Fibroblast of mammary gland (primary cell): ENCODE results near the gene NCAN.

ENCODE experiments used
- DNase-seq: peaks from one replicate; pipeline ENCODE4 v3.0.0-alpha.2; 2010; ENCODE audit warnings: low read depth
- H3K4me3 ChIP-seq: 2 replicates; pipeline ENCODE4 v1.5.1; 2011; ENCODE audit warnings: low read depth, mild to moderate bottlenecking, low read length, moderate library complexity; ENCODE audit not compliant: control insufficient read depth
- TF ChIP-seq, protein P1 (sequence below): conservative IDR thresholded peaks from 2 replicates; pipeline ENCODE4 v1.5.1; 2011; ENCODE audit warnings: low read depth, low read length, inconsistent platforms; ENCODE audit not compliant: control insufficient read depth, insufficient read depth

The NCAN gene

DNA sequence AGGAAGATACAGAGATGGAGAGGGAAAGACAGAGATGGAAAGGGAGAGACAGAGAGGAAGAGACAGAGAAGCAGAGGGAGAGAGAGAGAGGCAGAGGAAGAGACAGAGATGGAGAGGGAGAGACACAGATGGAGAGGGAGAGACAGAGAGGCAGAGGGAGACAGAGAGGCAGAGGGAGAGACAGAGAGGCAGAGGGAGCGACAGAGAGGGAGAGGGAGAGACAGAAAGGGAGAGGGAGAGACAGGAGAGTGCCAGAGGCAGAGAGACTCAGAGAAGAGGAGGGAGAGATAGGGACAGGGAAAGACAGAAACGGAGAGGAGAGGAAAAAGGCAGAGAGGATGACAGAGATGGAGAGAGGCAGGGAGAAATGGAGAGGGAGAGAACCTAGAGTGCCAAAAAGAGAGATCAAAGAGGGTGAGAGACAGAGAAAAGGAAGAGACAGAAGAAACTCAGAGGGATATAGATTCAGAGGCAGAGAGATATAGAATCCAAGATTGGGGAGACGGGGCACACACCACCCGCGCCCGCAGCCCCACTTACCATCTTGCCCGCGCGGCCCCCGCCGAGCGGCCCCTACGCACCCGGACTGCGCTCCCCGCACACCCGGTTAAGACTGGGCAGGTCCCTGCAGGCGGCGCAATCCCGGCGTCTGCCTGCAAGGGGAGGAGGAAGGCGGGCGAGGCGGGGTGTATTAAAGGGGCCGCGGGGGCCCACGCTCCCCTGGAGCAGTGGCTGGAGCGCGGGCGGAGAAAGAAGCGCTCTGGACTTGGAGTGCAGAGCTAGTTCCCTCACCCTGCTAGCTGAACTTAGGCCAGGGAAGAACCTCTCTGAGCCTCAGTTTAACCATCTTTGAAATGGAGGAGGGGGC, 50.7 kb downstream of the NCAN start:
- DNase-seq: no peak
- no peak overlapping the region for H3K4me3 ChIP-seq
- TF ChIP-seq, protein P1, sequence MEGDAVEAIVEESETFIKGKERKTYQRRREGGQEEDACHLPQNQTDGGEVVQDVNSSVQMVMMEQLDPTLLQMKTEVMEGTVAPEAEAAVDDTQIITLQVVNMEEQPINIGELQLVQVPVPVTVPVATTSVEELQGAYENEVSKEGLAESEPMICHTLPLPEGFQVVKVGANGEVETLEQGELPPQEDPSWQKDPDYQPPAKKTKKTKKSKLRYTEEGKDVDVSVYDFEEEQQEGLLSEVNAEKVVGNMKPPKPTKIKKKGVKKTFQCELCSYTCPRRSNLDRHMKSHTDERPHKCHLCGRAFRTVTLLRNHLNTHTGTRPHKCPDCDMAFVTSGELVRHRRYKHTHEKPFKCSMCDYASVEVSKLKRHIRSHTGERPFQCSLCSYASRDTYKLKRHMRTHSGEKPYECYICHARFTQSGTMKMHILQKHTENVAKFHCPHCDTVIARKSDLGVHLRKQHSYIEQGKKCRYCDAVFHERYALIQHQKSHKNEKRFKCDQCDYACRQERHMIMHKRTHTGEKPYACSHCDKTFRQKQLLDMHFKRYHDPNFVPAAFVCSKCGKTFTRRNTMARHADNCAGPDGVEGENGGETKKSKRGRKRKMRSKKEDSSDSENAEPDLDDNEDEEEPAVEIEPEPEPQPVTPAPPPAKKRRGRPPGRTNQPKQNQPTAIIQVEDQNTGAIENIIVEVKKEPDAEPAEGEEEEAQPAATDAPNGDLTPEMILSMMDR: no peak

DNA sequence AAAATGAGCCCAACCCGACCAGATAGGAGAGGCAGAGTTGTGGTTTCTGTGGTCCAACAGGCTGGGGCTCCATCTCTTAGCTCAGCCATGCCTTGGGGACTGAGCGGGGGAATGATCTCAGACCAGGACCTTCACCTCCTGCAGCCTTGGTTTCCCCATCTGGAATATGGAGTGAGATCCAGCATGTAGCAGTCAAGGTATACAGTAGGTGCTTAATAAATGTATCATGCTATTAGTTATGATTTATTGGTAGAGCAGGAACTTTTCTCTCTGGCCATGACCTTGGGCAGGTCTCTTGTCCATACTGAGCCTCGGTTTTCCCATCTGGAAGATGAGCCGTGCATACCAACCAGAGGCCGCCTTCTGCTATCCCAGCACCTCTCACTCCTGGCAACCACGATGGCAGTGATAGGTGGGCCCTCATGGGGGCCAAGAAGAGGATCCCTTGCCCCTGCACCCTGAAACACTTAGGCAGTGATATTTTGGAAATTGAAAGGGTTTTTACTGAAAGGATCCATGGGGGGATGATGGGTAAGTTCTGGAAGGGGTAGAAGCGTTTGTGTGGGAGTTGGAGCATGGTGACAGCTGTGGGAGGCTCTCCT, 52.2 kb downstream of the NCAN start:
- no peak overlapping the region for H3K4me3 ChIP-seq
- no peak for DNase-seq
- TF ChIP-seq, protein P1: no peak

DNA sequence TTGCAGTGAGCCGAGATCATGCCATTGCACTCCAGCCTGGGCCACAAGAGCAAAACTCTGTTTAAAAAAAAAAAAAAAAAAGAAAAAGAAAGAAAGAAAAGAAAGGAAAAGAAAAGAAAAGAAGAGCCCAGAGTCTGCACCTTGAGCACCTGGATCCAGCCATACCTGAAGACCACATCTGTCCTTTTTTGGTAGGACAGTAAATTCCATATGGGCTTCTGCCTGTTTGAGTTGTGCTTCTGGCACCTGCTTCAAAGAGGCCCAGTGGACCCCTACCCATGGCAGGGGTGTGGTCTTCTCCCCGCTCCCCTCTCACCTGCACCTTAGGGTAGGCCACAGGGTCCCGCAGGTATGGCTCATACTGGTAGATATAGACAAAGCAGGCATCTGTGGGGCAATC, 55.5 kb downstream of the NCAN start:
- no peak for DNase-seq
- TF ChIP-seq, protein P1: no peak
- H3K4me3 ChIP-seq: no peak overlapping the region

DNA sequence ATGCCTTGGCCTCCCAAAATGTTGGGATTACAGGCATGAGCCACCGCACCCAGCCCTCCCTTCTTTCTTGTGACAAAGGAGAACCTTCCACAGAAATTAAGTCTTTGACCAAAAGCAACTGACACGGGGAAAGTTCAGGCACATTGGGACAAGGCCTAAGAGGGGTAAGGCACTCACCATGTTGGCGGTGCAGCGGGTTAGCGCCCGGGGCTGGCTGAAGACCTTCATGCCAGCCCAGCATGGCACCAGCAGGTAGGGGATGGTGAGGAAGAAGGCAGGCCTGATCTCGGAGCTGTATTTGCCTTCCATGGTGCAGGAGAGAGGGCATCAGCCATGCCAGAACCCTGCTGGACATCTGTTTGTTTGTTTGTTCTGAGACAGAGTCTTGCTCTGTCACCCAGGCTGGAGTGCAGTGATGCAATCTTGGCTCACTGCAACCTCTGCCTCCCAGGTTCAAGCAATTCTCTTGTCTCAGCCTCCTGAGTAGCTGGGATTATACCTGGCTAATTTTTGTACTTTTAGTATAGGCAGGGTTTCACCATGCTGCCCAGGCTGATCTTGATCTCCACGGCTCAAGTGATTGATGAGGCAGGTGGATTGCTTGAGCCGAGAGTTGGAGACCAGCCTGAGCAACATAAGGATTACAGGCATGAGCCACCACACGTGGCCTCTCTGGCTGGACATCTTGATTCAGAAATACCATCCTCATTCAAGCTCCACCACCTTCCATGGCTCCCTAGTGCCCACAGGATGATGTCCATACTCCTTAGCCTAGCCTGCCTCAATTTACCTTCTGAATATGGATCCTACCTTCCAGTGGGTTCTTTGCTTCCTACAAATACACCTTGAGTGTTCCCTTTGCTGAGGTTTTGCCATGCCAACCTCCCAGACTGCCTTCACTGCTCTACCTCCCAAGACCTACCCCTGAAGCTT, 57.0 kb downstream of the NCAN start:
- no peak for DNase-seq
- TF ChIP-seq, protein P1: no peak
- H3K4me3 ChIP-seq: no peak overlapping the region

DNA sequence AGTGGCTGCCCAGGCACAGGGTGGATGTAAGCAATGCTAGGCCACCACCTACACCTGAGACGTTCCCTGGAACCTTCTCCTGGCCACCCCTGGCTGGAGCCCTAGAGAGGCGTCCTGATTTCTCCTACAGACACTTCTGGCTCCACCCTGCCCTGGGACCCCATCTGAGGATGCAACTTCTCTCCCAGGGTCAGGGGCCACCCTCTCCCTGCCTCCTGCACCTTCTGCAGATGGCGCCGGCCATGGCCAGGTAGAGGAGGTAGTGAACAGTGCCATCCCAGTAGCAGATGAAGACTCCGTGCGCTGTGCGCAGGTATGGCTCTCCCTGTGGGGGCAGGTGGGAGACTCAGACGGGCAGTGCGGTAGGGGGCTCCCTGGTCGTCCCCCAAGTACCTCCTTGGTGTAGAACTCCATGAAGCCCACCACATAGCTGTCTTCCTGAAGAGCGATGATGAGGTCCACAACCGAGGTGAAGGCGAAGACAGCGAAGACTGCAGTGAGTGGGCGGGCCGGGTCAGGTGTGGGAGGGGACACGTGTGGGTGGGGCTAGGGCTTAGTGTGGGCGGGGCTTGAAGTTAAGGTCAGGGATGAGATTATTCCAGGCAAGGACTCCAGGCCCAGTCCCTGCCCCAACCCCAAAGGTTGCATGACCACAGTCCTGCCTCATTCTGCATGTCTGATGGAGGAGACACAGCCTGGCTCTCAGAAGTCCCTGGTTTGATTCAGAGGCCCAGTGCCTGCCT, 58.4 kb downstream of the NCAN start:
- no peak for DNase-seq
- TF ChIP-seq, protein P1: no peak
- no peak overlapping the region for H3K4me3 ChIP-seq
